Measurements from ENCODE around the gene TMEM248.

- TF ChIP-seq POLR2A (IDR thresholded peaks at IDR 0.05) (no peak), CTCF (IDR thresholded peaks at IDR 0.05) (no peak)
Measured at GRCh38 chr7:66877577-66878300, 43.3 kb upstream of the TMEM248 start.
